IPS-20b (cell line): ENCODE results near the gene SLC6A7.

Experiments used
- H3K27ac ChIP-seq: one replicate; pipeline ENCODE4 v1.5.1; 2013; ENCODE audit warnings: low read length
- H3K27me3 ChIP-seq: 2 replicates; pipeline ENCODE4 v1.6.1; 2013; ENCODE audit warnings: mild to moderate bottlenecking, low read length, inconsistent platforms; ENCODE audit not compliant: insufficient read depth
- H3K36me3 ChIP-seq: 2 replicates; pipeline ENCODE4 v1.6.1; 2013; ENCODE audit warnings: low read depth, mild to moderate bottlenecking, inconsistent platforms, low read length, moderate library complexity; ENCODE audit not compliant: insufficient read depth
- H3K4me1 ChIP-seq: 2 replicates; pipeline ENCODE4 v1.6.1; 2013; ENCODE audit warnings: mild to moderate bottlenecking, control low read depth, inconsistent platforms, low read length, moderate library complexity; ENCODE audit not compliant: insufficient read depth
- H3K4me3 ChIP-seq: 2 replicates; pipeline ENCODE4 v1.5.1; 2013; ENCODE audit warnings: mild to moderate bottlenecking, low read length, inconsistent platforms
- H3K9ac ChIP-seq: 2 replicates; pipeline ENCODE4 v1.6.1; 2013; ENCODE audit warnings: low read depth, mild to moderate bottlenecking, inconsistent platforms, low read length, moderate library complexity
- H3K9me3 ChIP-seq: 2 replicates; pipeline ENCODE4 v1.6.1; 2013; ENCODE audit warnings: mild to moderate bottlenecking, low read depth, low read length, inconsistent platforms; ENCODE audit not compliant: insufficient read depth

SLC6A7 gene

GRCh38 chr5:150157168-150157567, 32.7 kb upstream of the SLC6A7 start:
- H3K27ac ChIP-seq = no peak overlapping the region
- H3K27me3 ChIP-seq = 0 out of 2 replicates have a peak, but pooled peaks cover under 1% of the 10 kb centered on the region
- peaks cover 15% of the 10 kb centered on the region for H3K4me1 ChIP-seq
- no peak overlapping the region for H3K9ac ChIP-seq
- no peaks in the 10 kb centered on the region for H3K36me3 ChIP-seq
- H3K4me3 ChIP-seq = no peak overlapping the region
- no peaks in the 10 kb centered on the region for H3K9me3 ChIP-seq

GRCh38 chr5:150158170-150158949, 31.5 kb upstream of the SLC6A7 start:
- Histone ChIP-seq H3K9me3 (no peaks in the 10 kb centered on the region), H3K36me3 (no peaks in the 10 kb centered on the region), H3K27ac (no peak overlapping the region), H3K9ac (no peak overlapping the region), H3K4me1 (peaks cover 13% of the 10 kb centered on the region), H3K4me3 (no peak overlapping the region), H3K27me3 (peaks cover 8% of the 10 kb centered on the region)

- Histone ChIP-seq H3K36me3 (no peaks in the 10 kb centered on the region), H3K9me3 (no peaks in the 10 kb centered on the region), H3K9ac (no peak overlapping the region), H3K27ac (no peak overlapping the region), H3K4me1 (peaks cover 11% of the 10 kb centered on the region; the same call in 1 of the 2 replicates), H3K27me3 (peaks cover 14% of the 10 kb centered on the region), H3K4me3 (no peak overlapping the region)
These were observed 30.8 kb upstream of the SLC6A7 start for GRCh38 chr5:150159031-150159430.

- Histone ChIP-seq H3K36me3 (no peaks in the 10 kb centered on the region), H3K27ac (no peak overlapping the region), H3K4me1 (peaks cover 6% of the 10 kb centered on the region; the same call in 1 of the 2 replicates), H3K9ac (no peak overlapping the region), H3K4me3 (no peak overlapping the region), H3K27me3 (peaks cover 22% of the 10 kb centered on the region), H3K9me3 (no peaks in the 10 kb centered on the region)
These were observed 30.1 kb upstream of the SLC6A7 start for GRCh38 chr5:150159741-150160179.

- H3K4me3 ChIP-seq = no peak overlapping the region
- H3K4me1 ChIP-seq = no peaks in the 10 kb centered on the region; the same call in 1 of the 2 replicates
- no peak overlapping the region for H3K9ac ChIP-seq
- no peak overlapping the region for H3K27ac ChIP-seq
- no peaks in the 10 kb centered on the region for H3K9me3 ChIP-seq
- H3K27me3 ChIP-seq = peaks cover 30% of the 10 kb centered on the region
- no peaks in the 10 kb centered on the region for H3K36me3 ChIP-seq
These were observed 29.3 kb upstream of the SLC6A7 start for GRCh38 chr5:150160448-150161081.

GRCh38 chr5:150161242-150162141, 28.4 kb upstream of the SLC6A7 start:
- no peaks in the 10 kb centered on the region for H3K9me3 ChIP-seq
- no peak overlapping the region for H3K9ac ChIP-seq
- H3K4me3 ChIP-seq = peak overlapping the region; percentile 52; the same call in 1 of the 2 replicates
- peaks cover 39% of the 10 kb centered on the region for H3K27me3 ChIP-seq
- H3K36me3 ChIP-seq = no peaks in the 10 kb centered on the region
- H3K27ac ChIP-seq = no peak overlapping the region
- peaks cover 2% of the 10 kb centered on the region; the same call in 1 of the 2 replicates for H3K4me1 ChIP-seq

- no peaks in the 10 kb centered on the region for H3K36me3 ChIP-seq
- H3K4me3 ChIP-seq = no peak overlapping the region
- H3K27ac ChIP-seq = no peak overlapping the region
- no peaks in the 10 kb centered on the region for H3K9me3 ChIP-seq
- peaks cover 45% of the 10 kb centered on the region for H3K27me3 ChIP-seq
- H3K9ac ChIP-seq = no peak overlapping the region
- H3K4me1 ChIP-seq = peaks cover 2% of the 10 kb centered on the region; the same call in 1 of the 2 replicates
These were observed 27.7 kb upstream of the SLC6A7 start for GRCh38 chr5:150162142-150162513.

- Histone ChIP-seq H3K9me3 (no peaks in the 10 kb centered on the region), H3K4me1 (peaks cover 5% of the 10 kb centered on the region), H3K27ac (no peak overlapping the region), H3K9ac (no peak overlapping the region), H3K36me3 (no peaks in the 10 kb centered on the region), H3K4me3 (no peak overlapping the region), H3K27me3 (peaks cover 55% of the 10 kb centered on the region)
These were observed 26.8 kb upstream of the SLC6A7 start for GRCh38 chr5:150163035-150163434.

- Histone ChIP-seq H3K36me3 (no peaks in the 10 kb centered on the region), H3K27me3 (peaks cover 60% of the 10 kb centered on the region), H3K9me3 (no peaks in the 10 kb centered on the region), H3K9ac (no peak overlapping the region), H3K27ac (no peak overlapping the region), H3K4me1 (peaks cover 5% of the 10 kb centered on the region), H3K4me3 (no peak overlapping the region)
These were observed 26.3 kb upstream of the SLC6A7 start for GRCh38 chr5:150163547-150164059.

GRCh38 chr5:150164211-150164980, 25.5 kb upstream of the SLC6A7 start:
- Histone ChIP-seq H3K27ac (no peak overlapping the region), H3K4me1 (peaks cover 5% of the 10 kb centered on the region), H3K9ac (no peak overlapping the region), H3K4me3 (no peak overlapping the region), H3K9me3 (no peaks in the 10 kb centered on the region), H3K27me3 (peaks cover 68% of the 10 kb centered on the region), H3K36me3 (no peaks in the 10 kb centered on the region)
